OCI-LY7 (cell line): ENCODE data around the gene TMEM167B. TPM values are rescaled to one million over a fixed set of nuclear protein-coding genes. Genes with fewer than 3 reads are reported as not detected.

Experiments used
- BruUV-seq: library from RNA; stranded (reverse); fragments of 400-500 nt; replicated peaks from 2 replicates; lab custom pipeline; 2021; lab: Mats Ljungman, UMichigan
- CTCF ChIA-PET: fragments of 300-600 bp; sonication (Branson Sonifier 250); formaldehyde crosslinking; loops from one replicate; lab custom pipeline; 2022; ENCODE audit warnings: antibody characterized with exemption; ENCODE audit not compliant: unreplicated experiment; lab: Charles Lee
- POLR2A ChIA-PET: fragments of 300-600 bp; sonication (Branson Sonifier 250); formaldehyde crosslinking; loops from one replicate; lab custom pipeline; 2022; ENCODE audit warnings: antibody characterized with exemption; lab: Charles Lee
- DNase-seq: peaks from one replicate; pipeline ENCODE4 v3.0.0-alpha.2; 2015; ENCODE audit warnings: low spot score
- H2AFZ ChIP-seq: fragments of 200-600 bp; sonication (generic), shearing (Covaris generic); 2 replicates; pipeline ENCODE4 v1.6.1; 2014; ENCODE audit warnings: mild to moderate bottlenecking, antibody characterized with exemption, low read length, moderate library complexity
- H3K27ac ChIP-seq: fragments of 200-600 bp; sonication (generic); 2 replicates; pipeline ENCODE4 v1.5.1; 2014; ENCODE audit warnings: mixed run types, low read depth, mild to moderate bottlenecking, moderate library complexity, low read length, inconsistent platforms; ENCODE audit not compliant: poor library complexity, severe bottlenecking
- H3K36me3 ChIP-seq: fragments of 200-600 bp; sonication (generic); 2 replicates; pipeline ENCODE4 v1.6.1; 2014; ENCODE audit warnings: mild to moderate bottlenecking, antibody characterized with exemption, low read length, moderate library complexity, mixed read lengths; ENCODE audit not compliant: insufficient read depth
- H3K4me1 ChIP-seq: fragments of 200-600 bp; sonication (generic); 2 replicates; pipeline ENCODE4 v1.5.1; 2014; ENCODE audit warnings: mild to moderate bottlenecking, low read length; ENCODE audit not compliant: insufficient read depth, poor library complexity, severe bottlenecking
- H3K4me2 ChIP-seq: fragments of 200-600 bp; sonication (generic); 2 replicates; pipeline ENCODE4 v1.6.1; 2014; ENCODE audit warnings: mild to moderate bottlenecking, low read length
- H3K4me3 ChIP-seq: fragments of 200-600 bp; sonication (generic); 2 replicates; pipeline ENCODE4 v1.5.1; 2014; ENCODE audit warnings: mild to moderate bottlenecking, low read depth, low read length; ENCODE audit not compliant: poor library complexity, severe bottlenecking
- H3K79me2 ChIP-seq: fragments of 200-600 bp; sonication (generic); 2 replicates; pipeline ENCODE4 v1.6.1; 2016; ENCODE audit warnings: low read depth, mild to moderate bottlenecking, low read length, moderate library complexity, mixed read lengths; ENCODE audit not compliant: insufficient read depth
- H3K9me2 ChIP-seq: fragments of 200-600 bp; sonication (generic); 2 replicates; pipeline ENCODE4 v1.6.1; 2016; ENCODE audit warnings: mild to moderate bottlenecking, low read length, mixed read lengths; ENCODE audit not compliant: insufficient read depth
- H3K9me3 ChIP-seq: fragments of 200-600 bp; sonication (generic); 2 replicates; pipeline ENCODE4 v1.6.1; 2014; ENCODE audit warnings: mild to moderate bottlenecking, mixed run types, low read length, mixed read lengths
- H4K20me1 ChIP-seq: fragments of 200-600 bp; sonication (generic); 2 replicates; pipeline ENCODE4 v1.6.1; 2014; ENCODE audit warnings: mild to moderate bottlenecking, antibody characterized with exemption, low read length, moderate library complexity, mixed read lengths; ENCODE audit not compliant: insufficient read depth
- EZH2phosphoT487 ChIP-seq: fragments of 200-600 bp; sonication (generic); IDR thresholded peaks from 2 replicates; pipeline ENCODE4 v1.6.1; 2018; ENCODE audit warnings: low read depth, borderline replicate concordance, mild to moderate bottlenecking, mixed run types, antibody characterized with exemption, low read length, moderate library complexity, mixed read lengths
- intact Hi-C: fragments of 100-400 bp; cut with micrococcal nuclease; formaldehyde crosslinking; loops from one replicate; pipeline ENCODE4 v1.10.0; 2022; ENCODE audit not compliant: unreplicated experiment
- total RNA-seq, 2 experiments: library from RNA; depleted of rRNA in 1 of 2; stranded (reverse); fragments of >200 nt in 1 of 2; shearing (Covaris generic) in 1 of 2; gene quantifications; 2 replicates each; pipeline ENCODE4 v1.2.3, GENCODE V29; 2014 to 2022
- TF ChIP-seq, protein P1 (sequence below): fragments of 200-600 bp; sonication (generic); conservative IDR thresholded peaks from 2 replicates; pipeline ENCODE4 v1.5.1; 2014; ENCODE audit warnings: mild to moderate bottlenecking, antibody characterized with exemption, low read length, moderate library complexity, mixed read lengths

The TMEM167B gene
- total RNA-seq, 2 experiments from 2014 or later: 12.3 to 21.2 TPM

DNA sequence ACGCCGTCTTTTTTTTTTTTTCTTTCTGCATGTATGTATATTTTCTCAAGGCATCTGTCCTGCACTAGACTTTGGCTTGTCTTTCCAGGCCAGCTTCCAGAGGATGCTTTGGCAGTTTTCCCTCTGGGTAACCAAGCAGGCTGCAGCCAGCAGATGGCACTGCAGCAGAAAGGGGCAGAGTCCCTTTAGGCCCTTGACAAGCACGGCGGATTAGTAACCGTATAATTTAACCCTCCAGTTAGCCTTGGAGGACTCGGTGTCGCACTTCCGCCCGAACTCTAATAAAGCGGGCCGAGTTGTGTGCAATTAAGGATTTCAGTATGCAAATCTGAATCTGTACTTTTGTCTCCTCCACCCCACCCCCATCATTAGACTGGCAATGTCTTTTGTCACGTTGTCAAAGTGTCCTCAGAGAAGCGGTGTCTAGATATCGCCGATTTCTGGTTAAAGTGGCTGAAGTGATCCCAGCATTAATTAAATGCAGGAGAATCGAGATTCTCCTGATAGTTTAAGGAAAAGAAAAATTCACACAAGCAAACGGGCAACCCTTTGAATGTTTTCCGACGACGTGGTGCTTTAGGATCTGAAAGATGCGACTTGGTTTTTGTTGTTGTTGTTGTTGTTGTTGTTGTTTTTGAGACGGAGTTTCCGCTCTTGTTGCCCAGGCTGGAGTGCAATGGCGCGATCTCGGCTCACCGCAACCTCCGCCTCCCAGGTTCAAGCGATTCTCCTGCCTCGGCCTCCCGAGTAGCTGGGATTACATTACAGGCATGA, 1.1 kb upstream of the TMEM167B start:
- TF ChIP-seq, protein P1, sequence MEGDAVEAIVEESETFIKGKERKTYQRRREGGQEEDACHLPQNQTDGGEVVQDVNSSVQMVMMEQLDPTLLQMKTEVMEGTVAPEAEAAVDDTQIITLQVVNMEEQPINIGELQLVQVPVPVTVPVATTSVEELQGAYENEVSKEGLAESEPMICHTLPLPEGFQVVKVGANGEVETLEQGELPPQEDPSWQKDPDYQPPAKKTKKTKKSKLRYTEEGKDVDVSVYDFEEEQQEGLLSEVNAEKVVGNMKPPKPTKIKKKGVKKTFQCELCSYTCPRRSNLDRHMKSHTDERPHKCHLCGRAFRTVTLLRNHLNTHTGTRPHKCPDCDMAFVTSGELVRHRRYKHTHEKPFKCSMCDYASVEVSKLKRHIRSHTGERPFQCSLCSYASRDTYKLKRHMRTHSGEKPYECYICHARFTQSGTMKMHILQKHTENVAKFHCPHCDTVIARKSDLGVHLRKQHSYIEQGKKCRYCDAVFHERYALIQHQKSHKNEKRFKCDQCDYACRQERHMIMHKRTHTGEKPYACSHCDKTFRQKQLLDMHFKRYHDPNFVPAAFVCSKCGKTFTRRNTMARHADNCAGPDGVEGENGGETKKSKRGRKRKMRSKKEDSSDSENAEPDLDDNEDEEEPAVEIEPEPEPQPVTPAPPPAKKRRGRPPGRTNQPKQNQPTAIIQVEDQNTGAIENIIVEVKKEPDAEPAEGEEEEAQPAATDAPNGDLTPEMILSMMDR: peak; percentile 95
- no peak for TF ChIP-seq EZH2phosphoT487
- H3K4me1 ChIP-seq: peaks cover 19% of the 10 kb centered on the region
- H3K9me2 ChIP-seq: no peaks in the 10 kb centered on the region
- H4K20me1 ChIP-seq: no peaks in the 10 kb centered on the region
- H3K27ac ChIP-seq: peak overlapping the region; percentile 78
- POLR2A ChIA-PET: interaction anchor here (0.7 to 2.8 kb wide), 4 partner anchors 11 to 168 kb away, joined by 3 to 34 read pairs (median 4); no protein-coding TSS in a partner anchor
- H3K36me3 ChIP-seq: peaks cover 15% of the 10 kb centered on the region; the same call in 1 of the 2 replicates
- H3K4me3 ChIP-seq: peak overlapping the region; percentile 90
- H3K79me2 ChIP-seq: peaks cover 26% of the 10 kb centered on the region; the same call in 1 of the 2 replicates
- H3K4me2 ChIP-seq: peak overlapping the region; percentile 77
- H3K9me3 ChIP-seq: no peaks in the 10 kb centered on the region
- peak; percentile 87 for DNase-seq
- BruUV-seq: no TSS peak
- H2AFZ ChIP-seq: peak overlapping the region; percentile 85; the same call in 1 of the 2 replicates
- intact Hi-C loops: loop anchor here (1.0 to 2.0 kb wide), 2 partner anchors 23 to 47 kb away; partner anchors contain the start of gene WDR47
- CTCF ChIA-PET: no interaction called here

- Histone ChIP-seq H3K9me2 (no peaks in the 10 kb centered on the region), H3K79me2 (peaks cover 26% of the 10 kb centered on the region; the same call in 1 of the 2 replicates), H3K27ac (peak overlapping the region; percentile 78), H3K4me3 (peak overlapping the region; percentile 90), H2AFZ (peak overlapping the region; percentile 85), H3K36me3 (peaks cover 34% of the 10 kb centered on the region), H3K9me3 (no peaks in the 10 kb centered on the region), H3K4me1 (peaks cover 19% of the 10 kb centered on the region), H3K4me2 (peak overlapping the region; percentile 77), H4K20me1 (no peaks in the 10 kb centered on the region)
- DNase-seq: peak; percentile 45
- ChIA-PET POLR2A (interaction anchor here (0.5 to 2.8 kb wide), 14 partner anchors 9 to 392 kb away, joined by 3 to 34 read pairs (median 4); partner anchors contain the start of genes ATXN7L2, TAF13 and WDR47), CTCF (interaction anchor here (1.3 kb wide), 1 partner anchor 9 kb away, joined by 7 read pairs; no protein-coding TSS in a partner anchor)
- no peak for TF ChIP-seq EZH2phosphoT487
- intact Hi-C loops: loop anchor here (1.0 to 2.0 kb wide), 2 partner anchors 9 to 48 kb away; partner anchors contain the start of gene WDR47
- BruUV-seq: TSS peak; percentile 68
Observed at GRCh38 chr1:109091078-109091838, 694 bp downstream of the TMEM167B start.

DNA sequence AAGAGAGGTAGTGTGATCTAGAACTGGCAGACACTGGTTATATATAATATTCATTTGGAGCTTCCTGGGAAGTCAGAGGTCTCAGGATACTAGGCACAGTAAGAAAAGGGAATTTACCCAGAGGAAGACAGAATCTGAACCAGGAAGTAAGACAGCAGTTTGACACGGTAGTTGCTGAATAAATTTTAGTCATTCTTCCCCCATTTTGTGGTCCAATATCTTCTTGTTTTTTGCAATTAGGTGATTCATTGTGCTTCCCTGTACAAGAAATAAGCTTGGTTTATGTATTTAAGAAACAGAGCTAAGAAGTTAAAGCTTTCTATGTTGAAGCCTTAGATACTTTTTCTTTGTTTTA, 1.3 kb downstream of the TMEM167B start:
- ChIA-PET CTCF (interaction anchor here (1.3 kb wide), 1 partner anchor 8 kb away, joined by 7 read pairs; no protein-coding TSS in a partner anchor), POLR2A (interaction anchor here (0.7 to 2.8 kb wide), 10 partner anchors 8 to 392 kb away, joined by 3 to 34 read pairs (median 4); partner anchors contain the start of genes ATXN7L2, TAF13 and WDR47)
- Histone ChIP-seq H3K36me3 (peaks cover 39% of the 10 kb centered on the region), H3K79me2 (peaks cover 26% of the 10 kb centered on the region; the same call in 1 of the 2 replicates), H3K4me1 (peaks cover 19% of the 10 kb centered on the region), H3K9me2 (no peaks in the 10 kb centered on the region), H2AFZ (peak overlapping the region; percentile 85; the same call in 1 of the 2 replicates), H4K20me1 (no peaks in the 10 kb centered on the region), H3K4me2 (peak overlapping the region; percentile 77), H3K27ac (peak overlapping the region; percentile 78), H3K4me3 (peak overlapping the region; percentile 90), H3K9me3 (no peaks in the 10 kb centered on the region)
- no TSS peak for BruUV-seq
- DNase-seq: no peak
- intact Hi-C loops: loop anchor here (1.0 to 2.0 kb wide), 2 partner anchors 8 to 49 kb away; partner anchors contain the start of gene WDR47
- TF ChIP-seq, protein P1: no peak
- TF ChIP-seq EZH2phosphoT487: no peak
